HG03066 (cell line): Measurements from ENCODE around the gene RGS6.
A peak's percentile ranks its signal among the peaks of the same experiment; 100 is the strongest.

ENCODE experiments used
- ATAC-seq: cut with Tn5 transposase; IDR thresholded peaks from one replicate; pipeline ENCODE4 v1.9.1; 2021; ENCODE audit warnings: low read depth; ENCODE audit not compliant: unreplicated experiment

The RGS6 gene

DNA sequence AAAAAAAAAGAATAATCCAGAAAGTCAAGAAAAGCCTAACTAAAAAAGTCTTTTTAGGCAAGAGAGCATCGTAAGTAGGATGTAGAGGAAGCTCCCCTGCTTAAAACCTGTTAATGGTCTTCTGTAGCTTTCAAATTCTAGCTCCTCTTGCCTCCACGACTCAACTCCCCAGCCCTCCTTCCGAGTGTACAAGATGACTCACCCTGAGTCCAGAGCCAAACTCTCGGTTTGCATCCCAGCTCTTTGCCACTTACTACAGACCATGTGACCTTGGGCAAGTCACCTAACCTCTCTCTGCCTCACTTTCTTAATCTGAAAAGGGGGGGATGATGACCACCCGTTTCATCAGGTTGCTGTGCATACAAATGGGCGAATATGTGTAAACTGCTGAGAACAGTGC is 501.3 kb downstream of the RGS6 start:
- ATAC-seq: no peak

DNA sequence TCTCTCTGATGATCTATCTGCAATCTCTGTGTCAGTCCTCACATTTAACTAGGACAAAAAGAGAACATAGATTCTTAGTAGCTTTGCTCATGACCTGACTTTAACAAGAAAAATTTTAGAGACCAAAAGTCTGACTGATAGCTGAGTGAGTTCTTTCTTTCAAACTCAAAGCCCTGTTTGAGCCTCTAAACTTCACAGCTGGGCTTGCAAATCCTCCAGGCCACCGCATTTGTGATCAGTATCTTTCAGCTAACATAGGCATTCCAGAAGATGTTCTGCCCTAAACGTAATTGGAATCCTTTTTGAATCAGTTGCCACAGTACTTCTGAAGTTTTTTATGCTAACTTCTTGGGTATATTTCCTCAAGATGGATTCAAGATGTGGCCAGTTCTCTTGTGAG is 502.6 kb downstream of the RGS6 start:
- no peak for ATAC-seq

DNA sequence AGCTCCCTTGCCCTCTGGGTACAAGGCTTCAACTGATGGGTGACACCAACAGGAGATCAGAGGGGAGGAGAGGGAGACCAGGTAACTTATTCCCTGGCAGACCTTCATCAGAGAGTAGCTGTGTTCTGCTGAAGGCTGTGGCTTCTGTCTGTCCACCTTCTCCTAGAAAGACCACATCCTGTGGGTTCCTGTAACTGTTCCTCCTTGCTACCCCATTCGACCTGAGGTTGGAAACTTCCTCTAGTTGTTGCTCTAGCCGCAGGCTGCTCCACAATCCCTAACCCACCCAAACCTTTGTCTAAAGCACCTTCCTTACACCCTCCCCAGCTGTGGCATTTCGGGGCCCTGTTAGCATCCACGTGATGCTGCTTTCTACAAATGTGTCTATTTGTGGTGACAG is 507.5 kb downstream of the RGS6 start:
- no peak for ATAC-seq

DNA sequence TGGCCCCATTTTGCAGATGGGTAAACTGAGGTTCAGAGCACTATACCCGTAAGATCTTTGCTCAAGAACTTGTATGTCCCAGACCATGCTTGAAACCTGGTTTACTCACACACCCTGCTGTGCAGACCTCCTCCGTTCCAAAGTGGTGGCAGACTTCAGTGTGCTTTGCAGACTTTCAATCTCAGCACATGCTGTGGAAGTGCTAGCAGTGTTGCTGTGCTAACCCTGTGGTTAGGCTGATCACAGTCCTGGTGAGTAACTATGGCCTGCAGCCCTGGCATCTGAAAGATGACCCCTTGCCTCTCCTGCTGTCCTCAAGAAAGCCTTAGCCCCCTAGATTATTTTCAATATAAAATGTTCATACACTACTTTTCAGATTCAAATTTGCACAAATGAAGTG is 511.0 kb downstream of the RGS6 start:
- no peak for ATAC-seq

DNA sequence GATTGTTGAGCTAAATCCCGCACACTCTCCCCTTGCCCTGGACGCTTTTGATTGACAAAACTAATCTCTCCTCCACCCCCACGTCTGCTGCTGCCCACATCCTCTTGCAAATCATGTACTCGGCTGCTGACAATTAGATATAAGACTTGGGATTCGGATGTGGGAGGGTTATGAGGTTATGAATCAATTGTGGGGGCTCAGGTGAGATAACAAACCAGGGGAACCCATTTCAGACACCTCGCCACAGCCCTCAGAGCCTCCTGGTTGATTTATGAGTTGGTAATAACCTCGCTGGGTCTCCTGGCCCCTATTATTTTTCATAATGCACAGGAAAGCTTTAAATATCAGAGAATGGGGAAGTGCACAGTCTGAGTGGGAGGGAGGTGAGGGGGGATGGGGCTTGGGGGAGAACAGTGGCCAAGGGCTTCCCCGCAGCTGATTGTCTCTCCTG is 511.8 kb downstream of the RGS6 start:
- no peak for ATAC-seq

DNA sequence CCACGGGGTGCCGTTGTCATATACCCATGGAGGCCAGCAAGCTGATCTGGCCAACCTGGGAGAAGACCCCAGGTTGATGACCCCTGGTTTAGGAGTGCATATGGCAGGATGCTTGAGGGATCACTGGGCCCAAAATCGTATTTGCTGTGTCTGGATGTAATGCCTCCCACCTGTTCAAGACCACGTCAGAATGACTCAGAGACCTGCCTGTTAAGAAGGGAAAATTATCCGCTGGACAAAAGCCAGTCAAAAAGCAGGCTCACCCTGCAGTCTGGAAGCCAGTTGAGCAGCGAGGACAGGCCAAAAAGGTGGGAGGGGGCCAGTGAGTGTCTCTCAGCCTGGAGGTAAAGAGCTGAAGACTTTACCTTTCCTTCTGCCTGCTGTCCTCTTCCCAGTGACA is 512.5 kb downstream of the RGS6 start:
- ATAC-seq: no peak

DNA sequence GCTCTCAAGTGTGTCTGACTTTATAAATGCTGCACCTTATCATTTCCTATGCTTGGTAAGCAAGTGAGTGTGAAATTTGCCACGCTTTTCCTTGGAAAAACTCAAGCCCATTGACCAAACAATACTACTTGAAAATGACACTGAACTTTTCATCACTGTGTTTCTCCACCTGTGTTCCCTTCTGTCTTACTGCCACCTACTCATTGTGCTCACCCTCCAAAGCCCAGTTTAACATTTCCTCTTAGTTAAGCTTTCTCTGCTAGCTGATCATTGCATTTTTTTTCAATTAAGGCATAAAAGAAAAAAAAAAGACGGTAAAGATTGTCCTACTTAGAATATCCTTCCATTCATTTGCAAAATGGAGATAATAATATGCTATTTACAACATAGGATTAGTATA is 516.0 kb downstream of the RGS6 start:
- ATAC-seq: no peak

DNA sequence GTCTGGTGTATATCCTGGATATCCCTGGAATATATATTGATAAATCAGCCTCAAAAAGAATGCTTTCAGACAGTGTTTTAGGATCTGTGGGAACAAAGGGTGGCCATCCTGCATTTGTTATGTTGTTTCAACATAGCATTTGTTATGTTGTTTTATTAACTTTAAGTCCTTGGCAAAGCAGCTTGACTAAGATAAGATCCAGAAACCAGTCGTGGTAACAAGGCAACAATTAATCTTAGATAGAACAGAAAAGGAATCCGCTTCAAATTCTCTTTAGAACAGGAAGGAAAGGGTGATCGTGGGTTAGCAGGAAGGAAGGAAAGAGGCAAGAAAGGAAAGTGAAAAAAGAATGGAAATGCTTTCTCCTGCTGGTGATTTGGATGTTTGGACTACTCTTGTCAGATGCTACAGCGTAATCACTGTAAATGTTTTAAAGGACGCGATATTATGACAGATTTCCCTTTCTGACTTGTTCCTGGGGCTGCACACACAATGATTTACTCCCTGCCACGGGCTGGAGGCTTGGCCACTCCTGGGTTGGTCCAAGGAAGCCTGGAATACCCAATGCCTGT is 518.3 kb downstream of the RGS6 start:
- ATAC-seq: no peak

DNA sequence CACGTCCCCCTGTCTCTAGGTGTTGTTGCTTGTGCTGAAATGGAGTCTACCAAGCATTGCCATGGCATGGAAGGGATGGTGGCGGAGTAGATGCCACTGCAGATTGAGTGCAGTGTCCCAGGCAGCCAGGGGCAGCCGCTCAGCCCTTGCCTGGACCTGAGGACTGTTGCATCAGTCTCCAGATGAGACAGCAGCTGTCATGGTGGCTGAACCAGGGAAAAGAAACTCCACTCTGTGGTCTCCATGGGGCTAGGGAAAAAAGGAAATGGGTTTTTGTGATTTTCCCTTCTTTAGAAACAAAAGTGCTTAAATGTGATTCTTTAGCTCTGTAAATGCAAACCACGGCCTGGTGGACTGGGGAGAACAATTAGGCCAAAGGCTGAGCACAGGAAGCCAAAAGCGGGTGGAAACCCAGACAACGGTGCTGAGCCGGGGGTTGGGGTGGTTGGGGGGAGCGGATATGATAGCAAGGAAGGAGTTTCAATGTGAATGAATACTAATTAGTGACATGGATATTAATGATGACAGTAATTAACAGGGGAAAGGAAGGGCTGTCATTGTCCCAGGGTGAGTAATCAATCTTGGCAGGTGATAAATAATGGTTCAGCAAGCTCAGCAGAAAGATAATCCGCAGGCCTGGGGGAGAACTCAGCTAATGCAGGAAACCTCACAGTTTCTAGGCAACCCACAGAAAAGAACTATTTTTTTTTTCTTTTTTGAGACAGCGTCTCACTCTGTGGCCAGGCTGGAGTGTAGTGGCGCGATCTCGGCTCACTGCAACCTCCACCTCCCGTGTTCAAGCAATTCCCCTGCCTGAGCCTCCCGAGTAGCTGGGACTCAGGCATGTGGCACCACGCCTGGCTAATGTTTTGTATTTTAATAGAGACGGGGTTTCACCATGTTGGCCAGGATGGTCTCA is 519.1 kb downstream of the RGS6 start:
- ATAC-seq: peak; percentile 70

DNA sequence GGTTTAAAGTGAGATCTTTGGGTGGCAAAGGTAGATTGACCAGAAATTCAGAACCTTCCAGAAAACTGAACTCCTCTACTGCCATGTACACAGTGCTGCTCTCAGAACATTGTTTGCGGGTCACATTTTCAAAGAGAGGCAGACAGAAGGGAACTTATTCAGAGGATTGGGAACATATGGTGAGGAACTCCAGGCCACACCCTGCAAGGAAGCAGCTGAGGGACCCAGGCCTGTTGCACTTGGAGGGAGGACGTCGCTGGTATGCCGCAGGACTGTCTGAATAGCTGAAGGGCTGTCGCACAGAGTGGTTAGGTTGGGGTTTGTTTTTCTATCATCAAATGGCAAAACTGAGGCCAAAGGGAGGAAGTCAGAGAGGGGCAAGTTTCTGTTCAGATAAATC is 520.5 kb downstream of the RGS6 start:
- ATAC-seq: no peak

DNA sequence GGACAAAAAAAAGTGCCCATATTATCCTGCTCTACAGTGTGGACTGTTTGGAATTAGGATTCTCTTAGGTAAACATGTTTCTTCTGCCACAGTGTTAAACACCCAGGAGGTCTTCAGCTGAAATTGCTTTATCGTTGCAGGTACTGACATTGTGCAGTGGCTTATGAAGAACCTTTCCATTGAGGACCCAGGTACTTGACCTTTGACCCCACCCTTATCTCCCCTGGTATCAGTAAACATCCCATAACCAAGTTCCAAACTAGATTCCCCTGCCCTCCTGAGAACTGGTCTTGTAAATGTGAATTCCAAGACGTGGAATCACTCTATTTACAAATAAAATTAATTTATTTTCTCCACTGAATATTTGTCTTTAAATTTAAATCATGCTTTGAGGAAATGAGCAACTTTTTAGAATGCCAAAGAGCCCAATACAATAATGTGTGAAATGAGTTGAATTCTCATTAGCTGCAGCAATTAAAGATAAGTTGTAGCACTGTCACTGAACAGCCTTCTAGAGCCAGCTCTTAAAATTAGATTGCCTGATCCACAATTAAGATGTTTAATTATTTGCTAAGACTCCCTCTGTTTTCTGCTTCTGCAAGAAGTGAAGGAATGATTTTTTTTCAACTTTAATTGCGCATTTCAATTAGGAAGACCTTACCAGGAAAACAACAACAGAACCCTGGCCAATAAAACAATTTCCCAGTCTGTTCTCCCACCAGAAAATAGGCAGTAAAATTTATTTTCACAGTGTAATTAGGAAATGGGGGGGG is 522.3 kb downstream of the RGS6 start:
- no peak for ATAC-seq

DNA sequence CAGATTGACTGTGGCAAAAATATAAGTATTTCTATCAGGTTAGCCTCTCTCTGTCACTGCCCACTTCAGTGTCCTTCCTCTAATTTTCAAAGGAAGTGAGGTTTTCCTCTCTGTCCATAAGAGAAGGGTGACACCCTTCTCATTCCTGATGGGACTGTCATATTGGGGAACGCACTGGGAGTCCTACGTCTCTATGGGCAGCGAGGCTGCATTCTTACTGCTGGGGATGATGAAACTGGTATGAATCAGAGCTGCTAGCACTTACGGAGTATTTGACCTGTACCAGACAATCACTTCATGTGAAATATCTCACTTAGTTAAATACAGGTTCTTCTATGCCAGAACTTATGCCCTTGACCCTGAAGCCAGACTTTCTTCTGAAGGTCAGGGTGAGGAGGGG is 525.4 kb downstream of the RGS6 start:
- no peak for ATAC-seq

DNA sequence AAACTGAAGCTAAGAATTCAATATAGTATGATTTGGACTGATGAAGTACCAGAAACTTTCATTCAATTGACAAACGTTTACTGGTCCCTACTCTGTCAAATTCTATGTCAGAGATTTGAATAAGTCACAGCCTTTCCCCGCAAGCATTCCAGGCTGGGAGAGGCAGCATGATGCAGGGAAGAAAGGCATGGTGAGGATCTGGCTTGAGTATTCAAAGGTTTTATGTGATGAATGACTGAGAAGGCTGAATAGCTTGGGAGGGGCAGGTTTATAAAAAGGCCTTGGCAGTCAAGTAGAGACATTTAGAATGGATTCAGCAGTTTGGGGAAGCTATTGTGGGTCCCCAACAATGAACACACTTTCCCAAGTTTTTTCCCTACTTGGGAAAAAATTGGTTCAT is 529.8 kb downstream of the RGS6 start:
- no peak for ATAC-seq

DNA sequence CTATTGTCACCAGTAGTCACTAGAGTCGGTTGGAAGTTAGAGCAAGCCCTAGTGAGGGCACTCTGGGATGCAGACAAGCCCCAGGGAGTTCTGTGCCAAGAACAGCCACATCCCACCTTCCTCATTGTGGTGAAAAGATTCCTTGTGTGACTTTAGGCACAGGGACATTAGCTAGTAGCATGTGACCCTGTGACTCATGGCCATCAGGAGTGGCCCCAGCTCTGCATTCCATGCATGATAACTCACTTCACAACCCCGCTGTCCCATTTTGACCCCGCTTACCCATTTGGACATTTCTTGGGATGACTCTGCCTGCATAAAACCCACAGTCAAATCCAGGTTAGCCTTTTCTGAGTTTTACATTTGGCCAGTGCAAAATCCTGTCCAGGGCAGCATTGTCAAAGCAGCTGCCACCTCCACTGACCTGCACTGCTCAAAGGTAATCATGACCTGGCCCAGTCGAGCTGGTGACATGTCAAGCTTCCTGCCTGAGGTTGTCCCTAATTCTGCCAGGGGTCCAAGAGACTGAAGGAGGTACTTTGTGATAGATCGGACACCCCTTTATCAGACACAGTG is 531.1 kb downstream of the RGS6 start:
- ATAC-seq: no peak

DNA sequence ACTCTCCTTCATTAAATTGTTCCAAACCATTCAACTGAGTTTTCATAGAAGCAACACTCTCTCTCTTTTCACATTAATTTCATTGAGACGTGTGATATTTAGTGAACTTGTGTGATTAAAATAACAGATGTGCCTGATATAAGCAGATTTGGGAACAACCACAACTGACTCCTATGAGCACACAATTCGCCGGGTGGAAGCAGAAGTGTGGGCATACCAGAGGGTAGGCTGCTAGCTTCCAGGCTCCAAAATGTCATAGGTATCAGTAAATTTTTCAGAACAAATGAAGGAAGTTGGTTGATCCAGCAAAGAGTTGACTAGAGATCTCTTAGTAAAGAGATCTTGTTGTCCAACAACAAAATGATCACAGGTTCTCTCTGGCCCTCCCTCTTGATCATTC is 532.0 kb downstream of the RGS6 start:
- no peak for ATAC-seq

DNA sequence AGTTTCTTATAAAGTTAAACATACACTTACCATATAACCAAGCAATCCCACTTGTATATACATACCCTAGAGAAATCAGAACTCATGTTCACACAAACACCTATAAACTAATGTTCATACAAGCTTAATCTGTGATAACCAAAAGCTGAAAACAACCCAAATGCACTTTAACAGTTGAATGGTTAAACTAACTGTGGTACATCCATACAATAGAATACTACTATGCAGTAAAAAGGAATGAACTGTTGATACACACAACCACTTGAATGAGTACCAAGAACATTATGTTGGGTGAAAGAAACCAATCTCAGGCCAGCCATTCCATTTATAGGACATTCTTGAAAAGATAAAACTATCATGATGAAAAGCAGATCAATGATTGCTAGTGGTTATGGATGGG is 534.1 kb downstream of the RGS6 start:
- ATAC-seq: no peak

DNA sequence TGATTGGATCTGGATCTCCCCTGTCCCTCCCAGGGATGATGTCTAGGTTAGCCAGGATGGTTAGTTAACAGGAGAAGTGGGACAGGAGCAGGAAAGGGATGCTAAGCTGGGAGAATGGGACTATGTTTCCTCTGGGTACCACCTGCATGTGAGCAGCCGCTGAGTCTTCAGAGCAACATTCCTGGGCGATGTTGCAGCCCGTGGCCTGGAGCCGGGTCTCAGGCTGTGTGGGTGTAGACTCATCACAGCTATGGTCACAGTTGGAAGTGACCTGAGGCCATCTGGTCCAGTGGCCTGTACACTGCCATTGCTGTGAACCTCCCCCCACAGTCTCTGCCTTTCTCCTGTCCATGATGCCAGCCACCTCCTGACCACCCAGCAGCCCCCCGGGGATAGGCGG is 539.1 kb downstream of the RGS6 start:
- no peak for ATAC-seq

DNA sequence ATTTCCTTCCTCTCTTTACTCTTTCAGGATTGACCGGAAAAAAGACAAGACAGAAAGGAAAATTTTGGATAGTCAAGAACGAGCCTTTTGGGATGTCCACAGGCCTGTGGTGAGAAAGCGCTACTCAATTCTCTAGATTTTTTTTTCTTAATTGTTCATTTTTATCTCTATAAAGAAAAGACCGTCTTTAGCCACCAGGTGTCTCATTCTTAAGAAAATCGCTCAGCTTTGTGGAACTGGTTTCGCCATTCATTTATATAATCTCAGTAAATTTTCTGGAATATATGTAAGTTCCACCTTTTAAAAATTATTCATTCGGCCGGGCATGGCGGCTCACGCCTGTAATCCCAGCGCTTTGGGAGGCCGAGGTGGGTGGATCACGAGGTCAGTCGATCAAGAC is 540.6 kb downstream of the RGS6 start:
- ATAC-seq: no peak

DNA sequence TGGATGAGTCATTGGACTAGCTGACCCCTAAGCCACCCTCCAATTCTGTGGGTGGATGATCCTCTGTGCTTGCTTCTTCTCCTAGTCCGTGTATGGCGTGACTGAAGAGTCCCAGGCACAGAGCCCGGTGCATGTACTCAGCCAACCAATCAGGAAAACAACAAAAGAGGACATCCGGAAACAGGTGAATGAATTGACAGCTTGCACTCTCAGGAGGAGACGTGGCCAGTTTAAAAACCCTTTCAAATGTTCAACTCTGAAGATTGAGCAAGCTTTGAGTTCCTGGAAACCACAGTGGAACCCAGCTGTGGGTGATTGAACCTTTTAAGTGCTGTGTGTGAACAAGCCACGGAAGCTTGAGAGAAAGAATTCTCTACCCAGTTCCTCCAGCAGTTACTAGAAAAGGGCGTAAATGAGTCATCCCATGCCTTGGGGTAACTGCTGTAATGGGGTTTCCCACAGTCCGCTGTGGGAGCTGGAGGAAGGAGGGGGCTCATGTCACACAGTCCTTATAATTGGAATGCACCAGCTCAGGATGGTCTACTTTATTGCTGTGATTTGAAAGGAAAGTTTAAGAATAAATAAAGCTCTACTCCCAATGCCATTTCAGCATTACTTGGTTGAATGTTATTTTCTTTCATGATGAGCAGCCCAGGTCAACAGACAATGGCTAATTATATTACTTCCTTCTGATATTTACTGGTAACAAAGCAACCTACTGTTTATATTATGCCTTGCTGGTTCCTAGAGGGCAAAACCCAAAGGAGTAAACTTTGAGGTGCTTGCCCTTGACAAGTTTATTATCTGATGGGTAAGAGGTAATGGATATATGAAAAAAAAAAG is 544.6 kb downstream of the RGS6 start:
- ATAC-seq: peak; percentile 73

DNA sequence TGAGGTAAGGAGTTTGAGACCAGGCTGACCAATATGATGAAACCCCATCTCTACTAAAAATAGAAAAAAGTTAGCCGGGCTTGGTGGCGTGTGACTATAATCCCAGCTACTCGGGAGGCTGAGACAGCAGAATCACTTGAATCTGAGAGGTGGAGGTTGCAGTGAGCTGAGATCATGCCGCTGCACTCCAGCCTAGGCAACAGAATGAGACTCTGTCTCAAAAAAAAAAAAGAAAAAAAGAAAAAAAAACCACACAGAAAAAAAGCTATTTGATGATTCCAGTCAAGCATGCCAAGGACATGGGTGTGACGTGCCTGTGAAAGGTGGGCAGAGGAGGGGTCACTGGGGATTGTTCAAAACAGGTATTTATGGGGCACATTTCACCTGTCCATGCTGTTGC is 545.3 kb downstream of the RGS6 start:
- peak; percentile 3 for ATAC-seq
